NT2/D1 (cell line): ENCODE data around the gene THSD7A.

Source experiments
- DNase-seq: peaks from one replicate; pipeline ENCODE4 v3.0.0-alpha.2; 2011; ENCODE audit warnings: low read depth, low spot score
- H3K27me3 ChIP-seq: 2 replicates; pipeline ENCODE4 v1.6.0; 2011; ENCODE audit warnings: mild to moderate bottlenecking; ENCODE audit not compliant: insufficient read length, insufficient read depth
- H3K36me3 ChIP-seq: 2 replicates; pipeline ENCODE4 v1.6.1; 2011; ENCODE audit warnings: mild to moderate bottlenecking, low read length, mixed read lengths; ENCODE audit not compliant: insufficient read depth, insufficient read length
- H3K4me1 ChIP-seq: 2 replicates; pipeline ENCODE4 v1.5.1; 2011; ENCODE audit not compliant: insufficient read depth, insufficient read length
- H3K4me3 ChIP-seq: 2 replicates; pipeline ENCODE4 v1.5.1; 2011; ENCODE audit warnings: low read depth; ENCODE audit not compliant: insufficient read length
- H3K9ac ChIP-seq: 2 replicates; pipeline ENCODE4 v1.6.0; 2011; ENCODE audit warnings: low read depth; ENCODE audit not compliant: insufficient read length
- H3K9me3 ChIP-seq: 2 replicates; pipeline ENCODE4 v1.5.1; 2011; ENCODE audit warnings: mild to moderate bottlenecking, low read length; ENCODE audit not compliant: insufficient read depth
- SUZ12 ChIP-seq: IDR thresholded peaks from 2 replicates; pipeline ENCODE4 v1.6.1; 2011; ENCODE audit not compliant: insufficient read length, insufficient read depth; ENCODE audit errors: extremely low read depth
- YY1 ChIP-seq: IDR thresholded peaks from 2 replicates; pipeline ENCODE4 v1.6.1; 2011; ENCODE audit not compliant: insufficient read length, insufficient read depth
- ZNF274 ChIP-seq: IDR thresholded peaks from 2 replicates; pipeline ENCODE4 v1.6.1; 2011; ENCODE audit warnings: mild to moderate bottlenecking, low read depth, low read length

Gene THSD7A

DNA sequence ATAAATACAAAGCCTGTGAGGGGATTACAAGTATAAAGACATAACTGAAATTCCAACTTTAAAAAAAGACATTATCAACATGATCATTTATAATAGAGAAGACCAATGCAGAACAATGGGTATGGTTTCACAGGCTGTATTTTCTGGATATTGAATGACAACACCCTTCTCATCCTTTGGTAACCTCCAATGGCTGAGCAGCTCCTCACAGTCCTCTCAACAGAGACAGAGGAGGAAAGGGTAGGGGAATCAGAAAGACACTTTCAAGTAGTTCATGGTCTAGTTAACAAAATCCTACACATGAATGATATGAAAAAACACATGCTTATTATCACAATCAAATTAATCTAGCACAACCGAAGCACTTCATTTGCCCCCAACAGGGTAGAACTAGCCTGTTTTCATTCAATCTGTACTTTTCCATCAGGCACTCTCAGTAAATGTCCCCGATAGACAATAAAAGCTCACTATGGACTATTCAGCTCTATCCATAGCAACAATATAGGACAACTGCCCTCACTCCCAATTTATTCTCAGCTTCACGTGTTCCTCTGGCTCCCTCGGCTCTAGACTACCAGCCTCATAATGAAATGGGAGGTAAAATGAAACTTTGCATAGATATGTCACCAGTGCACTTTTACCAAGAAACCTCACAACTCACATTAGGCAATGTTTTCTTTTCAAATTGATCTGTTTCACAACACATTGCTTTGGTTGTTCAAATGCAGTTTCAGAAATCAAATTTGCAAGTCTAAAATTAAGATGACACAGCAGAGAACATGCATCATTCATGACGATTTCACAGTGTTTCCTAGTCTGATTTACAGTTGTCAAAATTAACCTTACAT is 211.4 kb downstream of the THSD7A start:
- no peak for DNase-seq
- Histone ChIP-seq H3K4me1 (no peaks in the 10 kb centered on the region), H3K36me3 (no peaks in the 10 kb centered on the region)

DNA sequence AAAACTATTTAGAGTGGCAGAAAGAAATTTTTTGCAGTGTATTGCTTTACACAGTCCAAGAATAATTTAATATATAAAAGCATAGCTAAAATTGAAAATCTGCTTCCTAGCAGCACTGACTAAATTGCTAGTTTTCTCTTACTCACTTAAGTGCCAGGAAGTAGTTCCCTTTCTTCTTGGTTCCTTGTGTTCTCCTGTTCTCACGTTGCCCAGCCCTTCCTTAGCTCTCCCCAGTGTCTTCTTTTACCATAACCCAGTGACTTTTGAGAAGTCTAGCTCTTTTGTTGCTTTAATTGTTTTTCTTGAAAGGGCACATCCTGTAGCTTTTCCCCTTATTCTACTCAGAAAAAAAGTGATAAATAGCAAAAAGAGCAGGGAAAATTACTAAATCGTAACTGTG is 215.5 kb downstream of the THSD7A start:
- no peaks in the 10 kb centered on the region for H3K27me3 ChIP-seq
- TF ChIP-seq SUZ12 = no peak
- TF ChIP-seq ZNF274 = no peak
- no peak for TF ChIP-seq YY1
- no peaks in the 10 kb centered on the region for H3K4me1 ChIP-seq
- no peaks in the 10 kb centered on the region for H3K36me3 ChIP-seq
- H3K9ac ChIP-seq = no peak overlapping the region
- H3K4me3 ChIP-seq = no peak overlapping the region
- DNase-seq = no peak
- no peaks in the 10 kb centered on the region for H3K9me3 ChIP-seq

More for the DNA sequence above, 211.4 kb downstream of the THSD7A start:
- Histone ChIP-seq H3K9me3 (no peaks in the 10 kb centered on the region; the same call in 1 of the 2 replicates), H3K9ac (no peak overlapping the region), H3K27me3 (no peaks in the 10 kb centered on the region), H3K4me3 (no peak overlapping the region)
- TF ChIP-seq YY1 (no peak), SUZ12 (no peak), ZNF274 (no peak)

- DNase-seq = no peak
- Histone ChIP-seq H3K27me3 (no peaks in the 10 kb centered on the region), H3K4me3 (no peak overlapping the region), H3K4me1 (no peaks in the 10 kb centered on the region), H3K9me3 (no peaks in the 10 kb centered on the region), H3K9ac (no peak overlapping the region), H3K36me3 (no peaks in the 10 kb centered on the region)
- no peak for TF ChIP-seq ZNF274
- TF ChIP-seq SUZ12 = no peak
- no peak for TF ChIP-seq YY1
Observed at GRCh38 chr7:11615174-11615573, 216.8 kb downstream of the THSD7A start.

DNA sequence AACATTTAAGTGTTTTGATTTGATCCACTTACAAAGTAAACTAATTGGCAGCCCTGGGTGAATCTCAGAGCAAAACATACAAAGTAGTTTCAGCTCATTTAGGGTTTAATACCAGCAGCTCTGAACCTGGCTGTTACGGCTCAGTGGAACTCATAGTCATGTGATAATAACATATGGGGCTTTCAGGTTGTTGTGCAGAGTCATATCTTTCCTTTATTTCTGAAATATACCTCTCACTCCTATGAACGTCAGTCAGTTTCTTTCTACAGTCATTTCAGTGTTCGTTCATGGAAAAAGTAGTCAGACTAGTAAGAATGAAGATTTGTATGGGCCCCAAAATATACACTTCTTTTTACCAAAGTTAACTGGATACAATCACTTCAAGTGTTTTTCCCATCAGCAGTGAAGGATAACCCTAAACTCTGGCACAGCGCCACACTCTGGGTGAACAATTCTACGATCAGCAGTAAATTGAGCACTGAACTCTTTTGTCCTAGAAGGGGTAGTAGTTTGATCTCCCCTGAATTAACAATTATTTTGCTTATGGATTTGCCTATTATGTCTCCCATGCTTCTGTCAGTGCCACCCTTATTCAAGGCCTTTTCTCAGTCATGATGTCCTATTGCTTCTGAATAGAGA is 218.6 kb downstream of the THSD7A start:
- H3K9me3 ChIP-seq = no peaks in the 10 kb centered on the region
- no peak for DNase-seq

DNA sequence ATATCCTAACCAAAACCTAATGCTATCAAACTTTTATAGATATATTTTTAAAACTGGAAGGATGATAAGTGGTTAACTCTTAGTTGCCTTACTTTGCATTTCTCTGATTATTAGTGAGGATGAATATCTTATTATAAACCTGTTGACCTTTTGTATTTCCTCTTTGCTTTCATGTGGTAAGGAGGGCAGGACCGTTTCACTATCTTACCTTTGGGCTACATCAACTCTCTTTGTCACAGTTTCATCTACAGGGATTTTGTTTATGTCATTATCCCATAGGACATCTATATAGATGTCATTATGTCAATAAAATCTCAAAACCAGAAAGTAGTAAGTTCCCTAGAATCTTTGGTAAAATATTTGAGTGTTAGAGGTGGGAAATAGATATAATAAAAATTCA is 219.3 kb downstream of the THSD7A start:
- no peaks in the 10 kb centered on the region for H3K27me3 ChIP-seq
- no peak overlapping the region for H3K9ac ChIP-seq
- no peak for TF ChIP-seq SUZ12
- TF ChIP-seq ZNF274 = no peak
- no peak for TF ChIP-seq YY1
- no peaks in the 10 kb centered on the region for H3K9me3 ChIP-seq
- H3K4me1 ChIP-seq = no peaks in the 10 kb centered on the region
- no peaks in the 10 kb centered on the region for H3K36me3 ChIP-seq
- DNase-seq = no peak
- H3K4me3 ChIP-seq = no peak overlapping the region

More for the DNA sequence above, 218.6 kb downstream of the THSD7A start:
- Histone ChIP-seq H3K27me3 (no peaks in the 10 kb centered on the region), H3K4me1 (no peaks in the 10 kb centered on the region), H3K36me3 (no peaks in the 10 kb centered on the region), H3K4me3 (no peak overlapping the region), H3K9ac (no peak overlapping the region)
- TF ChIP-seq YY1 = no peak
- TF ChIP-seq SUZ12 = no peak
- TF ChIP-seq ZNF274 = no peak

DNA sequence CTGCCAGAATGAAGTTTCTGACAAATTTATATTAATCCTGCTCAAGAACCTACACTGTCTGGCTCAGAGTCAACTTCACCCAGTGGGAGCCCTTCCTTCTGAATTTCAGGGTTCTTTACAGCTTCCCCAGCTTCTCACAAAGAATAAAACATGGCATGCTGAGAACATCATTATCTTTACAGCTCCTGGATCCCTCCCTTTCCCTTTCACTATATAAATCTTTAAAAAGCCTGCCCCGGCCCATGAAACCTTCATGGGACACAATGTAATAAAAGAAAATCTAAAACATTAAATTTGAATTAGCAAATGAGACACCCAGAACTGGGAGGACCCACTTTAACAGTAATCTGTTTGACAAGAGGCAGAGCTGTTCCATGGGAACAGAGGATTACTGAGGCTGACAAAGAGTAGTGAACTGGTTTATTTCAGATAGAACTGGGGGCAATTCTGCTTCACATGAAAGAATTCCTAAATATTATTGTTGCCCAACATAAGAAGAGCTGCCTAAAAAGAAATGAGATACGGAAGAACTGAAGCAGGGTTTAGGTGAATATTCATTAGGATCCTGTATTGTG is 222.8 kb downstream of the THSD7A start:
- H3K4me3 ChIP-seq = no peak overlapping the region
- H3K9me3 ChIP-seq = no peaks in the 10 kb centered on the region
- no peak for DNase-seq
- no peaks in the 10 kb centered on the region for H3K36me3 ChIP-seq
- TF ChIP-seq YY1 (no peak), ZNF274 (no peak), SUZ12 (no peak)
- no peaks in the 10 kb centered on the region for H3K27me3 ChIP-seq
- H3K4me1 ChIP-seq = no peaks in the 10 kb centered on the region
- no peak overlapping the region for H3K9ac ChIP-seq

GRCh38 chr7:11607686-11608085 is 224.3 kb downstream of the THSD7A start:
- no peak for TF ChIP-seq YY1
- TF ChIP-seq ZNF274 = no peak
- TF ChIP-seq SUZ12 = no peak
- Histone ChIP-seq H3K27me3 (no peaks in the 10 kb centered on the region), H3K9me3 (no peaks in the 10 kb centered on the region), H3K4me3 (no peak overlapping the region), H3K9ac (no peak overlapping the region), H3K36me3 (no peaks in the 10 kb centered on the region), H3K4me1 (no peaks in the 10 kb centered on the region)
- DNase-seq = no peak
